ENCODE results near the gene MEX3C. TPM values are rescaled to one million over a fixed set of nuclear protein-coding genes. Genes with fewer than 3 reads are reported as not detected.

The MEX3C gene
- polyA plus RNA-seq, 1 donor from 2014 or later = 58.6 TPM

DNA sequence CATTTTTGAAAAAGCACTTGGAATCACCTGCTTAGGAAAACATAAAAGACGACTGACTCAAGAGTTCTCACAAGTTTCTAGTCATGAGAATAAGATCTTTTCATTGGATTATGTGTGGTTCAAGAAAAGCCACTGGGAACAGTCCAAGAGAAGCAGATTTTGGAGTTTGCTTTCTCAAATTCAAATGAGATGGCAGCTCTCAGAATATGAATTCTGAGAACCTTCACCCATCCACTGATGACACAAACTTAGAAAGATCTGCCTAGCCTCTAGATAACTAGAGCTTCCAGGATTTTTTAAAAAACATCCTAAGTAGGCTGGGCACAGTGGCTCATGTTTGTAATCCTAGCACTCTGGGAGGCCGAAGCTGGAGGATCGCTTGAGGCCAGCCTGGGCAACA is 26.8 kb downstream of the MEX3C start:
- Histone ChIP-seq H3K79me2 (replicated peaks; ENCODE audit: insufficient read depth, low read length) (peaks cover 40% of the 10 kb centered on the region), H3K9me2 (ENCODE audit: insufficient read depth, low read length) (no peaks in the 10 kb centered on the region), H4K20me1 (ENCODE audit: insufficient read depth) (no peaks in the 10 kb centered on the region), H3K27ac (ENCODE audit: low read length) (no peak overlapping the region), H3K27me3 (ENCODE audit: insufficient read depth, low read depth, low read length) (no peaks in the 10 kb centered on the region), H3K9ac (ENCODE audit: low read length) (no peak overlapping the region), H3K4me2 (ENCODE audit: low read length) (no peak overlapping the region), H3K4me3 (ENCODE audit: low read length) (no peak overlapping the region), H3K36me3 (ENCODE audit: insufficient read depth, low read length) (peaks cover 3% of the 10 kb centered on the region), H3K9me3 (ENCODE audit: low read length) (no peaks in the 10 kb centered on the region), H3F3A (ENCODE audit: insufficient read depth, low read length, poor library complexity, severe bottlenecking) (no peaks in the 10 kb centered on the region), H2AFZ (ENCODE audit: low read depth, low read length) (no peak overlapping the region)
- TF ChIP-seq POLR2AphosphoS5 (IDR thresholded peaks at IDR 0.05) (no peak), EP300 (conservative IDR thresholded peaks at IDR 0.05; ENCODE audit: poor library complexity, severe bottlenecking) (no peak), EZH2 (IDR thresholded peaks at IDR 0.05; ENCODE audit: borderline replicate concordance, insufficient read depth, low read length, poor library complexity, severe bottlenecking) (no peak), MXI1 (conservative IDR thresholded peaks at IDR 0.05; ENCODE audit: poor library complexity, severe bottlenecking) (no peak), TAF1 (IDR thresholded peaks at IDR 0.05; ENCODE audit: low read depth) (no peak), RAD21 (conservative IDR thresholded peaks at IDR 0.05) (no peak), SMC3 (conservative IDR thresholded peaks at IDR 0.05; ENCODE audit: poor library complexity) (no peak)
- TF ChIP-seq, protein P1, sequence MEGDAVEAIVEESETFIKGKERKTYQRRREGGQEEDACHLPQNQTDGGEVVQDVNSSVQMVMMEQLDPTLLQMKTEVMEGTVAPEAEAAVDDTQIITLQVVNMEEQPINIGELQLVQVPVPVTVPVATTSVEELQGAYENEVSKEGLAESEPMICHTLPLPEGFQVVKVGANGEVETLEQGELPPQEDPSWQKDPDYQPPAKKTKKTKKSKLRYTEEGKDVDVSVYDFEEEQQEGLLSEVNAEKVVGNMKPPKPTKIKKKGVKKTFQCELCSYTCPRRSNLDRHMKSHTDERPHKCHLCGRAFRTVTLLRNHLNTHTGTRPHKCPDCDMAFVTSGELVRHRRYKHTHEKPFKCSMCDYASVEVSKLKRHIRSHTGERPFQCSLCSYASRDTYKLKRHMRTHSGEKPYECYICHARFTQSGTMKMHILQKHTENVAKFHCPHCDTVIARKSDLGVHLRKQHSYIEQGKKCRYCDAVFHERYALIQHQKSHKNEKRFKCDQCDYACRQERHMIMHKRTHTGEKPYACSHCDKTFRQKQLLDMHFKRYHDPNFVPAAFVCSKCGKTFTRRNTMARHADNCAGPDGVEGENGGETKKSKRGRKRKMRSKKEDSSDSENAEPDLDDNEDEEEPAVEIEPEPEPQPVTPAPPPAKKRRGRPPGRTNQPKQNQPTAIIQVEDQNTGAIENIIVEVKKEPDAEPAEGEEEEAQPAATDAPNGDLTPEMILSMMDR (IDR thresholded peaks at IDR 0.05; ENCODE audit: poor library complexity, severe bottlenecking) = no peak
- TF ChIP-seq, protein P2, sequence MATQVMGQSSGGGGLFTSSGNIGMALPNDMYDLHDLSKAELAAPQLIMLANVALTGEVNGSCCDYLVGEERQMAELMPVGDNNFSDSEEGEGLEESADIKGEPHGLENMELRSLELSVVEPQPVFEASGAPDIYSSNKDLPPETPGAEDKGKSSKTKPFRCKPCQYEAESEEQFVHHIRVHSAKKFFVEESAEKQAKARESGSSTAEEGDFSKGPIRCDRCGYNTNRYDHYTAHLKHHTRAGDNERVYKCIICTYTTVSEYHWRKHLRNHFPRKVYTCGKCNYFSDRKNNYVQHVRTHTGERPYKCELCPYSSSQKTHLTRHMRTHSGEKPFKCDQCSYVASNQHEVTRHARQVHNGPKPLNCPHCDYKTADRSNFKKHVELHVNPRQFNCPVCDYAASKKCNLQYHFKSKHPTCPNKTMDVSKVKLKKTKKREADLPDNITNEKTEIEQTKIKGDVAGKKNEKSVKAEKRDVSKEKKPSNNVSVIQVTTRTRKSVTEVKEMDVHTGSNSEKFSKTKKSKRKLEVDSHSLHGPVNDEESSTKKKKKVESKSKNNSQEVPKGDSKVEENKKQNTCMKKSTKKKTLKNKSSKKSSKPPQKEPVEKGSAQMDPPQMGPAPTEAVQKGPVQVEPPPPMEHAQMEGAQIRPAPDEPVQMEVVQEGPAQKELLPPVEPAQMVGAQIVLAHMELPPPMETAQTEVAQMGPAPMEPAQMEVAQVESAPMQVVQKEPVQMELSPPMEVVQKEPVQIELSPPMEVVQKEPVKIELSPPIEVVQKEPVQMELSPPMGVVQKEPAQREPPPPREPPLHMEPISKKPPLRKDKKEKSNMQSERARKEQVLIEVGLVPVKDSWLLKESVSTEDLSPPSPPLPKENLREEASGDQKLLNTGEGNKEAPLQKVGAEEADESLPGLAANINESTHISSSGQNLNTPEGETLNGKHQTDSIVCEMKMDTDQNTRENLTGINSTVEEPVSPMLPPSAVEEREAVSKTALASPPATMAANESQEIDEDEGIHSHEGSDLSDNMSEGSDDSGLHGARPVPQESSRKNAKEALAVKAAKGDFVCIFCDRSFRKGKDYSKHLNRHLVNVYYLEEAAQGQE (IDR thresholded peaks at IDR 0.05; ENCODE audit: borderline replicate concordance) = no peak

DNA sequence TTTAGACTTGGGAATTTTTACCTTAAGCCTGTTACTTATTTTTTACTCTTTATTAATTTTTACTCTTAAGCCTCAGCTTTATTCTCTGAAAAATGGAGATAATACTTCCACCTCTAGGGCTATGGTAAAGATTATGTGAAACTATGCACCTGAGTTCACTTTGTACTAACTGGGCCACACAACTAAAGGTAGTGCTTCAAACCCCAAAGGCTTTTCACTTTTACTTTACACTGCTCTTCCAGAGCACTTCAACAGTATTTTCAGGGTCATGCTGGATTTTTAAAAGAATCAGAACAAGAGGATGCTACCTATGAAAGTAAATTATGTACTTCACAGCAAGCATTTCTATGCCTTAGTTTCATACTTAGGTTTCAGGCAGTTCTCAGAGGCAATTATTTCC is 27.8 kb downstream of the MEX3C start:
- Histone ChIP-seq H3K79me2 (replicated peaks; ENCODE audit: insufficient read depth, low read length) (peaks cover 31% of the 10 kb centered on the region), H3F3A (ENCODE audit: insufficient read depth, low read length, poor library complexity, severe bottlenecking) (no peaks in the 10 kb centered on the region), H3K4me2 (ENCODE audit: low read length) (no peak overlapping the region), H3K4me3 (ENCODE audit: low read length) (no peak overlapping the region), H3K9ac (ENCODE audit: low read length) (no peak overlapping the region), H3K27me3 (ENCODE audit: insufficient read depth, low read depth, low read length) (no peaks in the 10 kb centered on the region), H2AFZ (ENCODE audit: low read depth, low read length) (no peak overlapping the region), H4K20me1 (ENCODE audit: insufficient read depth) (no peaks in the 10 kb centered on the region), H3K36me3 (ENCODE audit: insufficient read depth, low read length) (no peaks in the 10 kb centered on the region), H3K27ac (ENCODE audit: low read length) (no peak overlapping the region), H3K9me2 (ENCODE audit: insufficient read depth, low read length) (no peaks in the 10 kb centered on the region), H3K9me3 (ENCODE audit: low read length) (no peaks in the 10 kb centered on the region)
- TF ChIP-seq POLR2AphosphoS5 (IDR thresholded peaks at IDR 0.05) = no peak
- TF ChIP-seq, protein P2 (IDR thresholded peaks at IDR 0.05; ENCODE audit: borderline replicate concordance) = no peak
- TF ChIP-seq TAF1 (IDR thresholded peaks at IDR 0.05; ENCODE audit: low read depth) = no peak
- TF ChIP-seq MXI1 (conservative IDR thresholded peaks at IDR 0.05; ENCODE audit: poor library complexity, severe bottlenecking) = no peak
- TF ChIP-seq, protein P1 (IDR thresholded peaks at IDR 0.05; ENCODE audit: poor library complexity, severe bottlenecking) = no peak
- no peak for TF ChIP-seq SMC3 (conservative IDR thresholded peaks at IDR 0.05; ENCODE audit: poor library complexity)
- TF ChIP-seq RAD21 (conservative IDR thresholded peaks at IDR 0.05) = no peak
- no peak for TF ChIP-seq EZH2 (IDR thresholded peaks at IDR 0.05; ENCODE audit: borderline replicate concordance, insufficient read depth, low read length, poor library complexity, severe bottlenecking)
- no peak for TF ChIP-seq EP300 (conservative IDR thresholded peaks at IDR 0.05; ENCODE audit: poor library complexity, severe bottlenecking)

All from neural cell (in vitro differentiated cells).